GM21367 (cell line): ENCODE results near the gene DLEC1.
"Not testable (repeated sequence)": the region's sequence is repeated elsewhere in the genome, so short reads cannot be mapped to it uniquely, and the experiment has no call there.

Experiments
- ATAC-seq: cut with Tn5 transposase; IDR thresholded peaks from one replicate; pipeline ENCODE4 v1.9.1; 2021; ENCODE audit not compliant: unreplicated experiment

Gene DLEC1

GRCh38 chr3:38018296-38019266, 20.4 kb upstream of the DLEC1 start:
- no peak for ATAC-seq

- ATAC-seq, result no peak
Observed at GRCh38 chr3:38019658-38020341, 19.2 kb upstream of the DLEC1 start.

DNA sequence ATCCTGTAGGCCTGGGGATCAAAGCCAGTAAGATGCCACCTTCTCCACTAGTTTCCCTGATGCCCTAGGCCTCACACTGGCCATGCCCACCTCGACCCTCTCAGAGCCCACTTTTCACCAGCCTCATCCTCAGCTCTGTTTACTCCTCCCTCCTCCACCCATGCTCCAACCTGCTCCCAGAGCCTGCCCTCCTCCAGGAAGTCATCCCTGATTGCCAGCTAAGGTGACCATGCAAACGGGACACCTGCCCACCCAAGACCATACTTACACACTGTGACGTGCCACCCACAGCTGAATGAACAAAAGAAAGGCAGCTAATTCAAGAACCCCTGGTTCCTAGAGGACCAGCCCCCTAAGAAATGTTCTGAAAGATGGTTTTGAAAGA, 18.7 kb upstream of the DLEC1 start:
- no peak for ATAC-seq

GRCh38 chr3:38021196-38021595, 17.8 kb upstream of the DLEC1 start:
- ATAC-seq, result no peak

DNA sequence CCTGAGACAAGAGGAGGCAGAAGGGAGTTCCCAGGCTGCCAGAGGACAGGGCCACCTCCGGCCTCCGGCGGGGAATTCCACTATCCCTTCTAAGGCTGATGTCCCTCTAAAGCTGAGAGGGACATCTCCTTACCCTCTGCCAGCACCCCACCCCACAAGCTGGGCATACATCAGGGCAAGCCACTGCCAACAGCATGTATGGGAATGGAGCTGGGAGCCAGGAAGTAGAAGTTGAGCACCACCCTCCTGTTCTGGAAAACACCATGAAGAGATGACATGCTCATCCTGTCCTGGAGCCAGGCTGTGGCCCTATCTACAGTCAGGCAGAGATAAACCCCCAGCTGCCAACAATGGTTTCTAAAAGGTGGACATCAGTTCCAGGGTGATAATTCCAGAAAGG, 16.7 kb upstream of the DLEC1 start:
- ATAC-seq, result no peak

DNA sequence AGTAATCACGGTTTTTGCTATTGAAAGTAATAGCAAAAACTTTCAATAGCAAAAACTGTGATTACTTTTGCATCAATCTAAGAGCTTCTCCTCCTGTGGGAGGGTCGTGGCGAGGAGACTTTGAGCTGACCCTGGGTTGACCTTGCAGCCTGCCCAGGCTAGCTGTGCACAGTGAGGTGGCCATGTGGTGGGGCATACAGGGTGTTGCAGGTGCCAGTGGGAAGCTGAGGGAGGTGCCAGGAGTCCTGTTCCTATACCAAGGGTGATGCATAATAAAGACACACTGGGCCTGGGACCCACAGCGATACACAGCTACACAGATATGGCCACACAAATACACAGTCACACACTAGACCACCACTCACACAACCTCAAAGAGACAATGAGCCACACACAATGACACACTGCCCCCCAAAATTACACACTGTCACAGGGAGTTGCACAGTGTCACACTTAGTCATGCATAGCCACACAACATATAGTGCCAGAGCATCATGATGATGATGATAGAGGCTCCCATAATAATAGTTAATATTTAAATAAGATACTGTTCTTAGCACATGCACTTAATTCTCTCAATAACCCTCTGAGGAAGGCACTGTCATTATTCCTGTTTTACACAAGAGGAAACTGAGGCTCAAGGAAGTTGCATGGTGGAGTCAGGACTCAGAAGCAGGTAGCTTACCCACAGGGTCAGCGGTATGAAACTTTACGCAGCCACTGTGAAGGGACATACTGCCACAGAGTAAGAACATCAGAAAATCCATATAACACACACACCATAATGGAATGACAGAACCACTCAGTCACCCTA, 15.9 kb upstream of the DLEC1 start:
- ATAC-seq, result no peak

DNA sequence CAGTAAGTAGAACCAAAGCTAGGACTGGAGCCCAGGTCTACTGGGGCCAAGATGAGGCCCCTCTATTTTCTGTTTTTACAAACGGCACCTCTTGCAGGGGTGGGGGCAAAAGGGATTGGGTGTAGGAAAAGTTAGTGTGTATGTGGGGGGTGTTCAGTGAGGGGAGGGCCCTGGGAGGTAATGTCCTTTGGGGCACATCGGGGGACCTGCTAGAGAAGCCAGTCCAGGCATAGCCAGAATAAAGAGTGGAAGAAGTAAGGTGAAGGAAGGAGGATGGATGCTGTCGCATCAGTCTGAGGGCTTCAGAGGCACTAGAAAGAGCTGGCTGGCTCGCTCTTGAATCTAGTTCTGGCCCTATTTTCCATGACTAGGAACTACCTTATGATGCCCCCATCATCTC, 12.2 kb upstream of the DLEC1 start:
- no peak for ATAC-seq

GRCh38 chr3:38027466-38028465, 11.2 kb upstream of the DLEC1 start:
- no peak for ATAC-seq

GRCh38 chr3:38028621-38029361, 10.2 kb upstream of the DLEC1 start:
- no peak for ATAC-seq

- ATAC-seq, result no peak
Observed at GRCh38 chr3:38029400-38030125, 9.4 kb upstream of the DLEC1 start, which contains the start of gene PLCD1. PLCD1 (minus strand) TSS chr3:38029642; CDS start chr3:38029539, 103 bp downstream.

DNA sequence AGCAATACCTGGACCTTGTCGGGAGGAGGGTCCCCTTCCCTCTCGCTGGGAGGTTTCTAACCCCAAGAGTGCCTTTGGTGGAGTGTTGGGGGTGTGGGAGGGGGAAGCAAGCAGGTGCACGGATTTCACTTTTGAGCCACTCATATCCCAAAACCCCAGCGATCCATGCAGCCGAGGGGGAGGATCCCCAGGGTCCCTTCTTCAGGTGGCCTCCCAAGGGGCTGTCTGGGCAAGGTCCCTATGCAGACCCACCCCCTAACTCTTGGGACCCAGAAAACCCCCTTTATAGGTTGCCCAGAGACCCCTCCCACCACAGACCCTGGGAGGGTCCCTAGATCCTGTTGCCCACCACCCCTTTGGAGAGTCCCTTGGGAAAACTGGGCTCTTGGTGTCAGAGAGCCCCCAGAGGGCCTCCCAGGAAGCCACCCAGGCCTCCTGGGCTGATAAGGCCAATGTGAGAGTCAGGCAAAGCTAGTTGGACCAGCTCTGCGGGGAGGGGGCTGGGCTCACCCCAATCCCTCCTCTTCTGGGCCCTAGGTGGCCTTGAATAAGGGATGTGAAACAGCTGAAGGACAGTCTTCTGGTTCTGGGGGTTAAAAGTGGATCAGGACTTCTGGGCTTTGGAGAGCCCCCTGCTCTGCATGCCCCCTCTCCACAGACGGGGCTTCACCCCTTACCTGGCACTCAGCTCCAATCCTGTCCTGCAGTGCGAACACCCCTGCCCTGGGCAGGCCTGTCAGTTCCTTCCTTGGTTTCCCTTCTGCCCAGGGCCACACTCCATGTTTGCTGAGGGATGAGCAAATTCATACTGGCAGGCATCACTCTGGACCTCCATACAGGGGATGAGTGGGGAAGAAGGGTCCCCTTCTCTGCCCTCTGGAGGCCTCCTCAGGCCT, 8.6 kb upstream of the DLEC1 start:
- ATAC-seq, result no peak

- no peak for ATAC-seq
Observed at GRCh38 chr3:38031022-38031994, 7.7 kb upstream of the DLEC1 start.

GRCh38 chr3:38032328-38032865, 6.6 kb upstream of the DLEC1 start:
- ATAC-seq, result no peak

DNA sequence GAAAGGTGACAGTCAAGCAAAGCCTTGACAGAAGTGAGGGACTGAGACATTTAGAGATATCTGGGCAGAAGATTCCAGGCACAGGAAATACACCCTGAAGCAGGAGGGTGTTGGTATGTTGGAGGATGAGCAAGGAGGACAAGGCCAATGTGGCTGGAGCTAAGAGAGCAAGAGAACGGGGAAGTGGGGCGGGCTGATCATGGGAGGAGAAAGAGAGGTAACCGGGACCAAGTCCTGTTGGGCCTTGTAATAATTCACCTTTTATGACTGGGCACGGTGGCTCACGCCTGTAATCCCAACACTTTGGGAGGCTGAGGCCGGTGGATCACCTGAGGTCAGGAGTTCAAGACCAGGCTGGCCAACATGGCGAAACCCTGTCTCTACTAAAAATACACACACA, 5.4 kb upstream of the DLEC1 start:
- ATAC-seq, result not testable (repeated sequence)

GRCh38 chr3:38034335-38034734, 4.7 kb upstream of the DLEC1 start:
- ATAC-seq, result not testable (repeated sequence)

DNA sequence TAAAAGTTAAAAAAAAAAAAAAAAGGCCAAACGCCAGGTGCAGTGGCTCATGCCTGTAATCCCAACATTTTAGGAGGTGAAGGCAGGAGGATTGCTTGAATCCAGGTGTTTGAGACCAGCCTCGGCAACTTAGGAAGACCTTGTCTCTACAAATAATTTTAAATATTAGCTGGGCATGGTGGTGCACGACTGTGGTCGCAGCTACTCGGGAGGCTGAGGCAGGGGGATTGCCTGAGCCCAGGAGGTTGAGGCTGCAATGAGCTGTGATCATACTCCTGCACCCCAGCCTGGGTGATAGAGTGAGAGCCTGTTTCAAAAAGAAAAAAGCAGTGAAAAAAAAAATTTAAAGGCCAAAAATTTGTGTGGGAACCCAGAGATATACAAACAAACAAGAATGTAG, 2.7 kb upstream of the DLEC1 start:
- ATAC-seq, result no peak
